SHP77 treated with DMSO at 0.1 percent for 48 hours (cell line): Measurements from ENCODE around the gene EVA1C.
"Not testable (repeated sequence)": the region's sequence is repeated elsewhere in the genome, so short reads cannot be mapped to it uniquely, and the experiment has no call there.

Source experiments
- DNase-seq: peaks from one replicate; lab custom pipeline; 2025; lab: John Stamatoyannopoulos, UW

EVA1C gene

GRCh38 chr21:32499249-32500055 lies 86.9 kb downstream of the EVA1C start:
- no peak for DNase-seq

GRCh38 chr21:32503641-32504040 lies 91.1 kb downstream of the EVA1C start:
- DNase-seq = not testable (repeated sequence)

- DNase-seq = not testable (repeated sequence)
These were observed 93.3 kb downstream of the EVA1C start for GRCh38 chr21:32505767-32506166.

- not testable (repeated sequence) for DNase-seq
These were observed 94.0 kb downstream of the EVA1C start for GRCh38 chr21:32506411-32506965.

GRCh38 chr21:32507342-32507919 lies 94.9 kb downstream of the EVA1C start:
- DNase-seq = no peak

- DNase-seq = not testable (repeated sequence)
These were observed 95.5 kb downstream of the EVA1C start for GRCh38 chr21:32508036-32508435.

- DNase-seq = no peak
These were observed 96.1 kb downstream of the EVA1C start for GRCh38 chr21:32508558-32508957.

- not testable (repeated sequence) for DNase-seq
These were observed 96.5 kb downstream of the EVA1C start for GRCh38 chr21:32508975-32509374.

- no peak for DNase-seq
These were observed 102.0 kb downstream of the EVA1C start for GRCh38 chr21:32514275-32515055.

- DNase-seq = no peak
These were observed 103.4 kb downstream of the EVA1C start for GRCh38 chr21:32515874-32516273.

- no peak for DNase-seq
These were observed 104.5 kb downstream of the EVA1C start for GRCh38 chr21:32516756-32517649.

- DNase-seq = no peak
These were observed 107.7 kb downstream of the EVA1C start for GRCh38 chr21:32519945-32520874.

GRCh38 chr21:32520875-32521735 lies 108.6 kb downstream of the EVA1C start:
- no peak for DNase-seq

- DNase-seq = no peak
These were observed 109.3 kb downstream of the EVA1C start for GRCh38 chr21:32521736-32522355.

- no peak for DNase-seq
These were observed 111.0 kb downstream of the EVA1C start for GRCh38 chr21:32523463-32523862.

GRCh38 chr21:32523988-32524719 lies 111.6 kb downstream of the EVA1C start:
- no peak for DNase-seq

GRCh38 chr21:32525282-32525681 lies 112.8 kb downstream of the EVA1C start:
- DNase-seq = no peak

GRCh38 chr21:32529679-32530078 lies 117.2 kb downstream of the EVA1C start:
- no peak for DNase-seq
